SK-N-DZ (cell line): Measurements from ENCODE around the gene CD37.
A peak's percentile ranks its signal among the peaks of the same experiment; 100 is the strongest.
"Not testable (repeated sequence)": the region's sequence is repeated elsewhere in the genome, so short reads cannot be mapped to it uniquely, and the experiment has no call there.

Experiments used
- DNase-seq: peaks from one replicate; pipeline ENCODE4 v3.0.0-alpha.2; 2015; ENCODE audit warnings: low spot score

The CD37 gene

GRCh38 chr19:49347191-49347590 lies 12.0 kb downstream of the CD37 start:
- DNase-seq, result no peak

GRCh38 chr19:49347835-49348234 lies 12.6 kb downstream of the CD37 start:
- peak; percentile 25 for DNase-seq

- no peak for DNase-seq
Measured at GRCh38 chr19:49348305-49349189, 13.3 kb downstream of the CD37 start.

- no peak for DNase-seq
Measured at GRCh38 chr19:49349567-49349966, 14.4 kb downstream of the CD37 start.

- DNase-seq, result no peak
Measured at GRCh38 chr19:49355909-49356353, 20.7 kb downstream of the CD37 start.

- DNase-seq, result no peak
Measured at GRCh38 chr19:49356382-49356781, 21.2 kb downstream of the CD37 start.

GRCh38 chr19:49357186-49357585 lies 22.0 kb downstream of the CD37 start:
- DNase-seq, result no peak

GRCh38 chr19:49359851-49360820 lies 24.9 kb downstream of the CD37 start:
- DNase-seq, result no peak

GRCh38 chr19:49361438-49362047 lies 26.3 kb downstream of the CD37 start:
- peak; percentile 18 for DNase-seq

GRCh38 chr19:49362048-49362928 lies 27.1 kb downstream of the CD37 start, which contains the start of gene TEAD2:
TEAD2 (minus strand) TSS chr19:49362416; CDS start chr19:49360075, 2,341 bp downstream.
- no peak for DNase-seq

GRCh38 chr19:49362929-49363267 lies 27.7 kb downstream of the CD37 start:
- DNase-seq, result no peak

GRCh38 chr19:49363268-49364082 lies 28.3 kb downstream of the CD37 start, which contains the start of gene DKKL1:
DKKL1 (plus strand) TSS chr19:49363877; CDS start chr19:49363999, 122 bp downstream.
- DNase-seq, result peak; percentile 78

GRCh38 chr19:49364083-49364737 lies 29.0 kb downstream of the CD37 start:
- no peak for DNase-seq

GRCh38 chr19:49366110-49366509 lies 30.9 kb downstream of the CD37 start:
- DNase-seq, result no peak

- DNase-seq, result no peak
Measured at GRCh38 chr19:49368711-49369358, 33.6 kb downstream of the CD37 start.

GRCh38 chr19:49371184-49371583 lies 36.0 kb downstream of the CD37 start:
- DNase-seq, result no peak

GRCh38 chr19:49373174-49373573 lies 38.0 kb downstream of the CD37 start:
- DNase-seq, result not testable (repeated sequence)

GRCh38 chr19:49374665-49375434 lies 39.6 kb downstream of the CD37 start:
- DNase-seq, result no peak
